GM12878 (cell line): Measurements from ENCODE around the gene UGT8. TPM values are rescaled to one million over a fixed set of nuclear protein-coding genes. Genes with fewer than 3 reads are reported as not detected.

Experiments used
- ATAC-seq: fragments of 200-7000 bp; cut with Tn5 transposase; 3 replicates; pipeline ENCODE4 v1.9.1; 2020; ENCODE audit warnings: mild to moderate bottlenecking, moderate library complexity
- BruUV-seq: library from RNA; stranded (reverse); fragments of 400-500 nt; replicated peaks from 2 replicates; lab custom pipeline; 2021; lab: Mats Ljungman, UMichigan
- CTCF ChIA-PET: fragments of 300-600 bp; sonication (Branson Sonifier 250); formaldehyde crosslinking; extraction: SDS; loops from one replicate; lab custom pipeline; 2021; ENCODE audit warnings: inconsistent platforms; lab: Yijun Ruan, JAX
- POLR2A ChIA-PET: fragments of 350-600 bp; formaldehyde crosslinking; extraction: SDS; loops from one replicate; lab custom pipeline; 2021; ENCODE audit warnings: inconsistent platforms; lab: Charles Lee
- RAD21 ChIA-PET: fragments of 300-600 bp; sonication (Branson Sonifier 250); formaldehyde crosslinking; loops from one replicate; lab custom pipeline; 2023; ENCODE audit warnings: antibody characterized with exemption; ENCODE audit not compliant: unreplicated experiment; lab: Charles Lee
- SMC1A ChIA-PET: fragments of 300-600 bp; sonication (Branson Sonifier 250); formaldehyde crosslinking; loops from one replicate; lab custom pipeline; 2023; ENCODE audit not compliant: unreplicated experiment, uncharacterized antibody; lab: Charles Lee
- DNase-seq: peaks from one replicate; pipeline ENCODE4 v3.0.0-alpha.2; 2011; ENCODE audit warnings: low read depth, low spot score
- FAIRE-seq: peaks from 3 replicates; lab custom pipeline; 2011; peaks lifted over from hg19 to GRCh38; lab: Jason Lieb, UNC
- H2AFZ ChIP-seq: 2 replicates; pipeline ENCODE4 v1.6.0; 2011; ENCODE audit warnings: low read depth, low read length, control low read depth; ENCODE audit not compliant: control insufficient read depth
- H3K27ac ChIP-seq: 2 replicates; pipeline ENCODE4 v1.5.1; 2011; ENCODE audit warnings: control low read depth; ENCODE audit not compliant: control insufficient read depth, insufficient read depth
- H3K27me3 ChIP-seq, 2 experiments: replicated peaks in 1 of 2; 2 replicates each; pipeline versions ENCODE4 v1.6.0 to v1.6.1; 2011; ENCODE audit warnings: low read length in 1 of 2; ENCODE audit not compliant: control insufficient read depth in 2 of 2, insufficient read depth in 2 of 2
- H3K36me3 ChIP-seq, 2 experiments: 2 replicates each; pipeline ENCODE4 v1.5.1; 2011; ENCODE audit warnings: low read length in 1 of 2; ENCODE audit not compliant: control insufficient read depth in 2 of 2, insufficient read depth in 2 of 2
- H3K4me1 ChIP-seq: 2 replicates; pipeline ENCODE4 v1.6.1; 2011; ENCODE audit warnings: mild to moderate bottlenecking, low read length, moderate library complexity, mixed read lengths; ENCODE audit not compliant: control insufficient read depth, insufficient read depth
- H3K4me2 ChIP-seq: 2 replicates; pipeline ENCODE4 v1.6.0; 2011; ENCODE audit warnings: control low read depth; ENCODE audit not compliant: control insufficient read depth, insufficient read depth
- H3K4me3 ChIP-seq: fragments of 200-600 bp; sonication (generic); 2 replicates; pipeline ENCODE4 v1.5.1; 2016
- H3K79me2 ChIP-seq: 2 replicates; pipeline ENCODE4 v1.6.0; 2011; ENCODE audit warnings: low read length; ENCODE audit not compliant: control insufficient read depth, insufficient read depth
- H3K9ac ChIP-seq: 2 replicates; pipeline ENCODE4 v1.8.0; 2011; ENCODE audit warnings: low read length, control low read depth, mixed read lengths; ENCODE audit not compliant: control insufficient read depth, insufficient read depth
- H3K9me3 ChIP-seq: replicated peaks from 3 replicates; pipeline ENCODE4 v1.5.1; 2011; ENCODE audit warnings: mild to moderate bottlenecking, low read length; ENCODE audit not compliant: control insufficient read depth, insufficient read depth
- H4K20me1 ChIP-seq: 2 replicates; pipeline ENCODE4 v1.6.0; 2011; ENCODE audit not compliant: control insufficient read depth, insufficient read depth
- CEBPB ChIP-seq, 2 experiments: fragments of 150-350 bp in 1 of 2; IDR thresholded peaks; 2 replicates each; pipeline ENCODE4 v1.6.1; 2012 to 2014; ENCODE audit warnings: low read depth in 2 of 2, low read length in 2 of 2, borderline replicate concordance in 1 of 2, inconsistent platforms in 1 of 2
- EED ChIP-seq: sonication (generic); IDR thresholded peaks from 2 replicates; pipeline ENCODE4 v1.6.1; 2016; ENCODE audit warnings: antibody characterized with exemption, low read depth
- PRDM15 ChIP-seq: fragments of 450-650 bp; formaldehyde crosslinking; IDR thresholded peaks from 2 replicates; pipeline ENCODE4 v1.4.0; 2020; ENCODE audit warnings: mild to moderate bottlenecking, moderate library complexity
- RBBP5 ChIP-seq: fragments of 200-600 bp; sonication (generic); conservative IDR thresholded peaks from 2 replicates; pipeline ENCODE4 v1.6.1; 2016
- SREBF1 ChIP-seq: IDR thresholded peaks from 2 replicates; pipeline ENCODE4 v1.6.1; 2012; ENCODE audit warnings: mild to moderate bottlenecking, low read length
- TCF3 ChIP-seq: IDR thresholded peaks from 2 replicates; pipeline ENCODE4 v1.6.1; 2012; ENCODE audit warnings: low read depth, mild to moderate bottlenecking, low read length, borderline replicate concordance; ENCODE audit not compliant: insufficient read depth
- USF1 ChIP-seq: IDR thresholded peaks from 2 replicates; pipeline ENCODE4 v1.6.1; 2011; ENCODE audit warnings: borderline replicate concordance, low read depth, mild to moderate bottlenecking, moderate library complexity, mixed read lengths, low read length; ENCODE audit not compliant: insufficient read depth; ENCODE audit errors: extremely low read length
- USF2 ChIP-seq: IDR thresholded peaks from 2 replicates; pipeline ENCODE4 v1.6.1; 2011; ENCODE audit warnings: low read depth, low read length, improper control_type of control experiment, borderline replicate concordance
- ZNF207 ChIP-seq: fragments of 450-650 bp; IDR thresholded peaks from 2 replicates; pipeline ENCODE4 v1.6.1; 2014; ENCODE audit warnings: antibody characterized with exemption, mild to moderate bottlenecking, borderline replicate concordance
- ZNF592 ChIP-seq: fragments of 450-650 bp; IDR thresholded peaks from 2 replicates; pipeline ENCODE4 v1.6.1; 2017; ENCODE audit warnings: mild to moderate bottlenecking, moderate library complexity
- in situ Hi-C: fragments of 300-500 bp; cut with MboI; formaldehyde crosslinking; loops from 9 replicates; pipeline ENCODE4 v1.14.3; 2018; ENCODE audit warnings: mixed read lengths
- intact Hi-C: fragments of 100-400 bp; cut with micrococcal nuclease; formaldehyde crosslinking; loops from one replicate; pipeline ENCODE4 v1.14.2; 2022; ENCODE audit not compliant: unreplicated experiment
- polyA plus RNA-seq, 11 experiments: library from polyadenylated mRNA; depleted of rRNA in 4 of 11; unstranded in 6 of 11; stranded (reverse) in 5 of 11; fragments of >200 nt; fragmentation: Nextera tagmentation in 4 of 11; fragmentation: Illumina TruSeq in 1 of 11; extraction: Ambion mirVana in 4 of 11; extraction: Trizol in 1 of 11; gene quantifications; 1 replicate in 1 of 11; 2 replicates in 10 of 11; pipeline versions ENCODE4 v1.2.1 to v1.2.3, GENCODE V29; 2011 to 2016; ENCODE audit warnings: inconsistent platforms in 2 of 11, missing spikeins in 2 of 11, low read depth in 1 of 11
- total RNA-seq, 4 experiments: library from RNA; depleted of rRNA in 3 of 4; stranded (reverse); fragments of >200 nt in 3 of 4; fragmentation: Illumina TruSeq in 1 of 4; extraction: Trizol in 1 of 4; gene quantifications; 2 replicates each; pipeline versions ENCODE4 v1.2.1 to v1.2.3, GENCODE V29; 2013 to 2021

UGT8 gene
- total and polyA plus RNA-seq, 10 of the 15 experiments (the other 5 are each of a cell fraction or from before 2014, with no cell fraction given), result 0.16 to 1.1 (median 0.49) TPM

GRCh38 chr4:114688059-114688458 is 89.5 kb downstream of the UGT8 start (continued):
- no peak for TF ChIP-seq PRDM15 (CRISPR knock-in tag)

GRCh38 chr4:114690571-114690970 is 92.0 kb downstream of the UGT8 start:
- POLR2A ChIA-PET, result no interaction called here
- intact Hi-C loops, result loop anchor here (10.0 kb wide), 2 partner anchors 556 to 736 kb away; no protein-coding TSS in a partner anchor

More at GRCh38 chr4:114690571-114690970, 92.0 kb downstream of the UGT8 start:
- Histone ChIP-seq H3K36me3 (no peaks in the 10 kb centered on the region), H3K4me3 (no peak overlapping the region), H3K9me3 (no peaks in the 10 kb centered on the region), H3K9ac (no peak overlapping the region), H3K4me2 (no peak overlapping the region), H2AFZ (no peak overlapping the region), H3K27me3 (no peaks in the 10 kb centered on the region), H3K79me2 (no peaks in the 10 kb centered on the region), H3K4me1 (peaks cover 14% of the 10 kb centered on the region), H3K27ac (no peak overlapping the region), H4K20me1 (no peaks in the 10 kb centered on the region)
- ChIA-PET CTCF (interaction anchor here (0.6 to 8.6 kb wide), 2 partner anchors 302 to 981 kb away, joined by 4 to 55 read pairs; no protein-coding TSS in a partner anchor), SMC1A (interaction anchor here (0.6 to 2.0 kb wide), 2 partner anchors 303 to 1073 kb away, joined by 3 to 5 read pairs; no protein-coding TSS in a partner anchor), RAD21 (no interaction called here)
- ATAC-seq, result no peak
- in situ Hi-C loops, result loop anchor here (10.0 to 25.0 kb wide), 2 partner anchors 296 to 1303 kb away; no protein-coding TSS in a partner anchor
- TF ChIP-seq USF2, result no peak
- no peak for TF ChIP-seq ZNF592
- no peak for TF ChIP-seq ZNF207
- no peak for TF ChIP-seq USF1
- TF ChIP-seq EED, result no peak
- TF ChIP-seq SREBF1, result no peak
- TF ChIP-seq CEBPB (IDR thresholded peaks at IDR 0.05; ENCODE audit: borderline replicate concordance in 1 of 2, low read depth in 2 of 2, low read length in 2 of 2), result no peak
- TF ChIP-seq RBBP5, result no peak
- no peak for TF ChIP-seq TCF3
- no TSS peak for BruUV-seq
- DNase-seq, result no peak
- FAIRE-seq, result peak; percentile 23
